Transverse colon (tissue), 4 donors: ENCODE measurements around the gene CNTN1. TPM values are rescaled to one million over a fixed set of nuclear protein-coding genes. Genes with fewer than 3 reads are reported as not detected.

Source experiments
- DNase-seq: peaks from one replicate; pipeline ENCODE4 v3.0.0-alpha.2; 2019
- H3K27ac ChIP-seq, 4 donors: fragments of 200-600 bp; sonication (generic); 2 replicates each; pipeline ENCODE4 v1.5.1; 2016 to 2018; ENCODE audit warnings: inconsistent platforms in 4 of 4
- H3K27me3 ChIP-seq: fragments of 200-600 bp; sonication (generic); 2 replicates; pipeline ENCODE4 v1.5.1; 2017; ENCODE audit warnings: inconsistent platforms
- H3K36me3 ChIP-seq, 4 donors: fragments of 200-600 bp; sonication (generic); 2 replicates each; pipeline ENCODE4 v1.5.1; 2017 to 2019; ENCODE audit warnings: inconsistent platforms in 4 of 4
- H3K4me1 ChIP-seq, 4 donors: fragments of 200-600 bp; sonication (generic); 2 replicates each; pipeline ENCODE4 v1.5.1; 2017 to 2020; ENCODE audit warnings: inconsistent platforms in 4 of 4
- H3K4me3 ChIP-seq, 4 donors: fragments of 200-600 bp; sonication (generic); 1 replicate in 1 of 4; 2 replicates in 3 of 4; pipeline versions ENCODE4 v1.5.1 to v1.6.1; 2017 to 2019; ENCODE audit warnings: inconsistent platforms in 4 of 4
- H3K9me3 ChIP-seq, 2 donors: fragments of 200-600 bp; sonication (generic); 2 replicates each; pipeline ENCODE4 v1.5.1; 2017 to 2019; ENCODE audit warnings: inconsistent platforms in 2 of 2
- CTCF ChIP-seq, 5 experiments: fragments of 200-600 bp in 3 of 5; fragments of 450-650 bp in 2 of 5; sonication (generic) in 3 of 5; IDR thresholded peaks; 1 replicate in 2 of 5; 2 replicates in 3 of 5; pipeline ENCODE4 v1.5.1; 2016 to 2017; ENCODE audit warnings: antibody characterized with exemption in 5 of 5, inconsistent platforms in 3 of 5, mild to moderate bottlenecking in 2 of 5, moderate library complexity in 1 of 5
- EP300 ChIP-seq: sonication (generic); formaldehyde crosslinking; IDR thresholded peaks from one replicate; pipeline ENCODE4 v1.6.1; 2017; ENCODE audit warnings: antibody characterized with exemption, low read depth
- POLR2A ChIP-seq: fragments of 450-650 bp; IDR thresholded peaks from one replicate; pipeline ENCODE4 v1.6.1; 2016; ENCODE audit warnings: antibody characterized with exemption, mild to moderate bottlenecking, moderate library complexity
- POLR2AphosphoS5 ChIP-seq, 3 donors: sonication (generic); formaldehyde crosslinking; IDR thresholded peaks; one replicate each; pipeline ENCODE4 v1.6.1; 2016; ENCODE audit warnings: antibody characterized with exemption in 3 of 3
- WGBS, 2 donors: methylation state at CpG; one replicate each; pipeline ENCODE4 v1.1.5; 2018; ENCODE audit warnings: low coverage in 1 of 2; 5-methylcytosine and 5-hydroxymethylcytosine counted together
- in situ Hi-C, 4 donors: fragments of 200-750 bp; cut with MboI; loops; one replicate each; pipeline versions ENCODE4 v1.15.0 to v1.15.1; 2017; ENCODE audit warnings: low sequenced_read_pairs in 3 of 4, low pct_ligation_motif_present in 1 of 4, low pct_unique_long_range_greater_than_20kb in 1 of 4
- intact Hi-C: fragments of 100-400 bp; cut with DNase I; formaldehyde crosslinking; loops from one replicate; pipeline ENCODE4 v1.15.1; 2023; ENCODE audit warnings: low total_unique reads
- total RNA-seq, 4 donors: library from RNA; depleted of rRNA; stranded (reverse); fragments of >200 nt; gene quantifications; one replicate each; pipeline ENCODE4 v1.1.0, GENCODE V29; 2016

The CNTN1 gene
- total RNA-seq, 4 donors from 2014 or later = 0.60 to 3.2 (median 1.4) TPM

GRCh38 chr12:40760821-40761220 is 68.6 kb downstream of the CNTN1 start:
- DNase-seq = no peak
- in situ Hi-C loops = no loop called here
- Histone ChIP-seq H3K4me1 (no peaks in the 10 kb centered on the region), H3K27ac (no peak overlapping the region), H3K4me3 (no peak overlapping the region), H3K36me3 (no peaks in the 10 kb centered on the region), H3K9me3 (no peaks in the 10 kb centered on the region), H3K27me3 (no peaks in the 10 kb centered on the region)
- intact Hi-C loops = no loop called here
- no peak for TF ChIP-seq POLR2AphosphoS5 (IDR thresholded peaks at IDR 0.05)
- TF ChIP-seq POLR2A = no peak
- no peak for TF ChIP-seq EP300
- no peak for TF ChIP-seq CTCF (IDR thresholded peaks at IDR 0.05)

- H3K9me3 ChIP-seq = no peaks in the 10 kb centered on the region
- no peak overlapping the region for H3K27ac ChIP-seq
- no peaks in the 10 kb centered on the region for H3K27me3 ChIP-seq
- intact Hi-C loops = no loop called here
- in situ Hi-C loops = no loop called here
- no peak for TF ChIP-seq POLR2A
- no peak for TF ChIP-seq CTCF (IDR thresholded peaks at IDR 0.05)
- no peak for TF ChIP-seq POLR2AphosphoS5 (IDR thresholded peaks at IDR 0.05)
- TF ChIP-seq EP300 = no peak
- H3K4me3 ChIP-seq = no peak overlapping the region
- no peaks in the 10 kb centered on the region for H3K4me1 ChIP-seq
- H3K36me3 ChIP-seq = no peaks in the 10 kb centered on the region
- no peak for DNase-seq
- 69 to 73% methylated on average over 1 of the region's 1 CpG for WGBS, 2 donors
Measured at GRCh38 chr12:40762072-40762471, 69.8 kb downstream of the CNTN1 start.

- in situ Hi-C loops = no loop called here
- no peaks in the 10 kb centered on the region for H3K27me3 ChIP-seq
- no peak overlapping the region for H3K27ac ChIP-seq
- 82 to 93% methylated on average over 6 to 8 of the region's 8 CpGs for WGBS, 2 donors
- H3K4me3 ChIP-seq = no peak overlapping the region
- TF ChIP-seq POLR2A (no peak), POLR2AphosphoS5 (IDR thresholded peaks at IDR 0.05) (no peak), CTCF (IDR thresholded peaks at IDR 0.05) (no peak), EP300 (no peak)
- H3K36me3 ChIP-seq = no peaks in the 10 kb centered on the region
- intact Hi-C loops = no loop called here
- H3K4me1 ChIP-seq = no peaks in the 10 kb centered on the region
- no peak for DNase-seq
- H3K9me3 ChIP-seq = no peaks in the 10 kb centered on the region
Measured at GRCh38 chr12:40768125-40768864, 76.1 kb downstream of the CNTN1 start.

- TF ChIP-seq POLR2A (no peak), CTCF (IDR thresholded peaks at IDR 0.05) (no peak), POLR2AphosphoS5 (IDR thresholded peaks at IDR 0.05) (no peak), EP300 (no peak)
- Histone ChIP-seq H3K4me3 (no peak overlapping the region), H3K27ac (no peak overlapping the region), H3K4me1 (no peaks in the 10 kb centered on the region), H3K27me3 (no peaks in the 10 kb centered on the region), H3K36me3 (no peaks in the 10 kb centered on the region), H3K9me3 (no peaks in the 10 kb centered on the region)
- intact Hi-C loops = no loop called here
- WGBS, 2 donors = 40 to 50% methylated on average over 2 of the region's 2 CpGs
- in situ Hi-C loops = no loop called here
- DNase-seq = no peak
Measured at GRCh38 chr12:40769846-40770245, 77.6 kb downstream of the CNTN1 start.
